HG03039 (cell line): ENCODE results near the gene GUCY1A1.
"Not testable (repeated sequence)": the region's sequence is repeated elsewhere in the genome, so short reads cannot be mapped to it uniquely, and the experiment has no call there.

Experiments
- ATAC-seq: cut with Tn5 transposase; IDR thresholded peaks from one replicate; pipeline ENCODE4 v1.9.1; 2021; ENCODE audit warnings: mild to moderate bottlenecking, moderate library complexity; ENCODE audit not compliant: unreplicated experiment

The GUCY1A1 gene

GRCh38 chr4:155666344-155667221, at the start of gene GUCY1A1:
Gene GUCY1A1 (plus strand): TSS chr4:155666848. CDS start chr4:155696868, 30,020 bp downstream.
- ATAC-seq = peak; percentile 23

DNA sequence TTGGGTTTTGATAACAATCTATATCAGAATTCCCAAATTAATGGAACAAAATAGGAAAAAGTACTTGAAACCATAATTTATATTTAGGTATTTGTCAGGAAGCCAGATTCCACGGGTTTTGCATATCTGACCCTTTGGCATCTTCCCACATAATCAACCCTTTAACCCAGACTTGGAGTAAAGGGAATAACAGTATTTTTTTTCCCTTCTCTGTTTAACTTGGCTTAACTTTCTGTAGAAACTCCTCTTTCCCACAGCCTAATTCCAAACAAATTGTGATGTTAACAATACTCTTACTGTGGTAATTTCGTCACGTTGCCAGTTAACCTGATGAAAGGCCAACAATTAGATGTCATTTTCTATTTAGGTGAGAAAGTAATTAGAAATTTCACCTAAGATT, 49.4 kb upstream of the GUCY1A1 start:
- no peak for ATAC-seq

DNA sequence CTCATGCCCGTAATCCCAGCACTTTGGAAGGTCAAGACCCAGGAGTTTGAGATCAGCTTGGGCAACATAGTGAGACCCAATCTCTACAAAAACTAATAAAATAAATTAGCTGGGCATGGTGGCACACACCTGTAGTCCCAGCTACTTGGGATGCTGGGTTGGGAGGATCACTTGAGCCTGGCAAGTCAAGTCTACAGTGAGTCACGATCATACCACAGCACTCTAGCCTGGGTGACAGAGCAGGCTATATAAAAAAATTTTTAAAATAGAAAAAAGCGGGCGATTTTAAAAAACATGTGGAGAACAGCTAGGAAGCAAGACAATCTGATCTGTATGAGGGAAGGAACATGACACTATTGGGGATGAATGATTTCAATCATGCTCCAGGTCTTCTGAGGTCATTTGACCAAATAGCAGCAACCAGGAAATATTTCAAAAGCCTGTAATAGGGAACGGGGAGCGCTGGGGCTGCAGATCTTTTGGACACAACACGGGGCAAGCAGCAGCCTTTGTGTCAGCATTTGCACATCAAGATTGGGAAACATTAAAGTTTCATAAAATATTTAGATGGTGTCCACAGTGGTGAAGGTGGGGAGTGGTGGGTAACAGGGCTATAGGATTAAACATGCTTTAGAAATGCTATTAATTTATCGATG, 48.3 kb upstream of the GUCY1A1 start:
- ATAC-seq = no peak

DNA sequence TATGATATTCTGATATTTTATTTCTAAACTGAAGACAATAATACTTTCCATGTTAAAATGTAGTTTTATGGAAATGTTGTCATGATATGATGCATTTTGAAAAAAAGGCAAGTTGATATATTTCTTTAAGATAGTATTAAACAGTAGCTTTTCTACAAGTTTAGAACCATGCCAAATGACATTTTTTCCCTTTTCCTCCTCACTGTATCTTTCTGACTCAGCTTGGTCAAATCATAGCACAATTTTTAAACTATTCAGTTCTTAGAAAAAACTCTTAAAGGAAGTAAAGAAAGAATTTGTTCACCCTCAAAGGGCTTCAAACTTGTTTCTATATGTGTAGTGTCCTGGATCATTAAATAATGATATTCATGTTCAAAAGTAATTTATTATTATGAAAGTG, 46.0 kb upstream of the GUCY1A1 start:
- no peak for ATAC-seq

DNA sequence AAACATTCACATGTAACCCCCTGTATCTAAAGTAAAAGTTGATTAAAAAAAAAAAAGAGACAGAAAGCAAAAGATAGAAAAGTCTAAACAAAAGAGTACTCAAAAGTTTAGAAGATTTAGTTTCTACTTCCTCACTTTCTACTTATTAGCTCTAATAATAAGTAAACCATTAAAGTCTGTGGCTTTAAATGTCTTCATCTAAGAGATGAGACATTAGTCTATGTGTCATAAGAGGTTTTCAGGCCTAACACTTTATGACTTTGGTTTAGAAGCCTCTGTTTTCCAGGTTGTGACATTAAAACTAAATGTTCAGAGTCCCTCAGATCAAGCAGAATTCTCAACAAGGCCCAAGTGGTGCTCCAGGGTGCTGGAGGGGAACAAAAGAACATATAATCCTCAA, 42.2 kb upstream of the GUCY1A1 start:
- peak; percentile 64 for ATAC-seq

DNA sequence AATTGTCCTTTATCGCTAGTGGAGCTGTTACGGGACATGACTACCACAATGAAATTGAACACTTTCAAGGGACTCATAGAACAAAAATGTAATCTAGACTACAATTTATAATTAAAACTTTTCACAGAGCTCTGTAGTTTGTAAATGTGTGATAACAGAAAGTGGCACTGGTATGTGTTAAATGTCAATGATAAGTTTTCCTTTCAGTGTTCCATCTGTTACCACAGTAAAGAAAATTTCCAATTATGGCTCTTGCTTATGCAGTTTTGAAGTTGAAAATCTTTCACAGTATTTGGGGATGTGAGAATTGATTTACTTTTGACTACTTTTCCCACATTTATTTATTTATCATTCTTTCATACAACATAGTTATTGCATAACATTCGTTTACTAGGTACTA, 40.1 kb upstream of the GUCY1A1 start:
- no peak for ATAC-seq

GRCh38 chr4:155629183-155629825, 37.3 kb upstream of the GUCY1A1 start:
- no peak for ATAC-seq

- ATAC-seq = no peak
These were observed 36.7 kb upstream of the GUCY1A1 start for GRCh38 chr4:155629956-155630355.

DNA sequence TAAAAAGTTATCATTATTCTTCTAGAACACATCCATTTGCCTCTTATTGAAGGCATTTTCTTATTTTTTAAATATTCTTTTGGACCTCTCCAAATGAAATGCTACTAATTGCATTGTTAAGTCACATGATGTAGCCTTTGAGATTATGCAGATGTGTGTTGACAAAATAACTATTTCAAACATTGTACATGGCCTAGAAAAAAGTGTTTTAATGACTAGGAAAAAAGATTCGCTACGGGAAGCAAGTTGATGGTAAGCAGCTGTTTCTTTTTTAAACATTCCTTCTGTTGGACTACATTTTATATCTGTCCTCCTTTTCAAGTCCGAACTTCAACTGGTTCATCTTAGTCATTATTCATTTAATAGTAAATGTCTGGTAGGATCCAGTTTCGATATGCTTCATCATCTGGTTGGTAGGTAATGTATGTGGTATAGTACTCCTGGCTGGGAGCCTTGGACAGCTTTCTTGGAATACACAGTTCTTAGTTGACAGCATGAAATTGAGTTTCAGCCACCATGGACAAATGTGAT, 34.3 kb upstream of the GUCY1A1 start:
- ATAC-seq = no peak

GRCh38 chr4:155638195-155638965, 28.3 kb upstream of the GUCY1A1 start:
- no peak for ATAC-seq

GRCh38 chr4:155639704-155640523, 26.7 kb upstream of the GUCY1A1 start:
- ATAC-seq = peak; percentile 69

DNA sequence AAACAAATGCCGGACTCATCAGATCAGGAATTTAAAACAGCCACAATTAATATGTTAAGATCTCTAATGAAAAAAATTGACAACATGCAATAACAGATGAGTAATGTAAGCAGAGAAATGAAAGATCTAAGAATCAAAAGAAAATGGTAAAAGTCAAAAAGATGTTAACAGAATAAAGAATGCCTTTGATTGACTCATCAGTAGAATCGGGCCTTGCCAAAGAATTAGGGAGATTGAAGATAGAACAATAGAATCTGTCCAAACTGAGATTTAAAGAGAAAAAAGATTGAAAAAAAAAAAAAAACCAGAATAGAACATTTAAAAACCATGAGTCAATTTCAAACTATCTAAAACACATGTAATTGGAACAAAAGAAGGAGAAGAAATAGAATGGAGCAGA, 25.9 kb upstream of the GUCY1A1 start:
- ATAC-seq = no peak

GRCh38 chr4:155643087-155643486, 23.6 kb upstream of the GUCY1A1 start:
- ATAC-seq = no peak

- no peak for ATAC-seq
These were observed 20.6 kb upstream of the GUCY1A1 start for GRCh38 chr4:155646001-155646400.

DNA sequence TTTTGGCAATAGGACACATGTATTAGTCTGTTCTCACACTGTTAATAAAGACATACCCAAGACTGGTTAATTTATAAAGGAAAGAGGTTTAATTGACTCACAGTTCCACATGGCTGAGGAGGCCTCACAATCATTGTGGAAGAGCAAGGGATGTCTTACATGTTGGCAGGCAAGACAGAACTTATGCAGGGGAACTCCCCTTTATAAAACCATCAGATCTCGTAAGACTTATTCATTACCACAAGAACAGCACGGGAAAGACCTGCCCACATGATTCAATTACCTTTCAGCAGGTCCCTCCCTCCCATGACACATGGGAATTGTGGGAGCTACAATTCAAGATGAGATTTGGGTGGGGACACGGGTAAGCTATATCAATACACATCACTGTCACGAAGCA, 15.9 kb upstream of the GUCY1A1 start:
- not testable (repeated sequence) for ATAC-seq

GRCh38 chr4:155653052-155653451, 13.6 kb upstream of the GUCY1A1 start:
- ATAC-seq = no peak

DNA sequence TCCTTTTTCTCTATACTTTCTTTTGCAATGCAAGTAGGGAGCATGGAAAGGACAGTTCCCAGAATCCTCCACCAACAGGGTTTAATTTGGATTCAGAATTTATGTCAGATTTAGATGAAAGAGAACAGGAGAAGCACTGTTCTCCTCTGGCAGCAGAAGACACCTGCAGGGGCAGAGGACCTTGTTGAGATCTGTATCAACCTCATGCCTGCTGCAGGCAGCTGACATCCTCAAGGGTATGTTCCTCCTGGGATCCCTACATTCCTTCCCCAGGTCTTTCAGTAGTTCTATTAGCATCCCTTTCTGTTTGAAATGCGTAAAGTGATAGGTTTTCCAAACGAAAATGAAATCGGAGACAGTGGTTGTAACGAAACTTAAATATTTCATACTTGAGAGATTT, 10.6 kb upstream of the GUCY1A1 start:
- no peak for ATAC-seq

DNA sequence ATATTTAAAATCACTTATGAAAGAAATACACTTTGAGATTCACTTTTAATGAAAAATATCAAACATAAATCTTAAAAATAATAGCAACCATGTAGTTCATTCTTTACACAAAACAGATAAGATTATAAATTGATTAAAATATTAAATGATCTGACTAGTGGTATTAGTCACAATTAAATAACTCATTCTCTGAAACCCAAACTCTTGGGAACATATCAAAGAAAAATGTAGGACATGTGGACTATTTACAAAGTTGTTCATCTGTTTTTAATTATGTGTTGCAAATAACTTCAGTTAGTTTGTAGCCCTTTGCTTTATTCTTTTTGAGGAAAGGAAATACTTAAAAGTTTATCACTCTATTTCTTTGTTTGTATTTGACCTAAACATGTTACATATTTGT, 9.5 kb upstream of the GUCY1A1 start:
- no peak for ATAC-seq

GRCh38 chr4:155657985-155658680, 8.5 kb upstream of the GUCY1A1 start:
- no peak for ATAC-seq
